Prostate gland (tissue), 2 donors: ENCODE data around the gene CSRNP3. TPM values are rescaled to one million over a fixed set of nuclear protein-coding genes. Genes with fewer than 3 reads are reported as not detected.

Source experiments
- DNase-seq: peaks from one replicate; pipeline ENCODE4 v3.0.0-alpha.2; 2019; ENCODE audit warnings: low spot score
- H3K27ac ChIP-seq, 2 donors: fragments of 200-600 bp; sonication (generic); 2 replicates each; pipeline ENCODE4 v1.5.1; 2017 to 2019
- H3K27me3 ChIP-seq: fragments of 200-600 bp; sonication (generic); replicated peaks from 2 replicates; pipeline ENCODE4 v1.5.1; 2019; ENCODE audit not compliant: insufficient read depth
- H3K36me3 ChIP-seq, 2 donors: fragments of 200-600 bp; sonication (generic); 1 replicate in 1 of 2; 2 replicates in 1 of 2; pipeline versions ENCODE4 v1.5.1 to v1.8.1; 2017 to 2019
- H3K4me1 ChIP-seq: fragments of 200-600 bp; sonication (generic); replicated peaks from 2 replicates; pipeline ENCODE4 v1.5.1; 2019
- H3K4me3 ChIP-seq, 2 donors: fragments of 200-600 bp; sonication (generic); 2 replicates each; pipeline ENCODE4 v1.5.1; 2017 to 2019
- H3K9me3 ChIP-seq: fragments of 200-600 bp; sonication (generic); 2 replicates; pipeline ENCODE4 v1.5.1; 2017
- POLR2A ChIP-seq: fragments of 450-650 bp; IDR thresholded peaks from one replicate; pipeline ENCODE4 v1.6.1; 2016; ENCODE audit warnings: antibody characterized with exemption, mild to moderate bottlenecking
- POLR2AphosphoS5 ChIP-seq: sonication (generic); formaldehyde crosslinking; IDR thresholded peaks from one replicate; pipeline ENCODE4 v1.6.1; 2017; ENCODE audit warnings: antibody characterized with exemption
- WGBS: methylation state at CpG from one replicate; pipeline ENCODE4 v1.1.5; 2018; 5-methylcytosine and 5-hydroxymethylcytosine counted together
- intact Hi-C: fragments of 100-400 bp; cut with DNase I; formaldehyde crosslinking; loops from one replicate; pipeline ENCODE4 v1.14.2; 2022
- total RNA-seq, 2 donors: library from RNA; depleted of rRNA; stranded (reverse); fragments of >200 nt; gene quantifications; one replicate each; pipeline ENCODE4 v1.1.0, GENCODE V29; 2016
- TF ChIP-seq, protein P1 (sequence below), 4 experiments: fragments of 200-600 bp in 2 of 4; fragments of 450-650 bp in 2 of 4; sonication (generic) in 2 of 4; IDR thresholded peaks; 1 replicate in 3 of 4; 2 replicates in 1 of 4; pipeline ENCODE4 v1.5.1; 2016 to 2019; ENCODE audit warnings: antibody characterized with exemption in 4 of 4, mild to moderate bottlenecking in 2 of 4, moderate library complexity in 2 of 4

The CSRNP3 gene
- total RNA-seq, 2 donors from 2014 or later = 3.3 to 4.0 TPM

DNA sequence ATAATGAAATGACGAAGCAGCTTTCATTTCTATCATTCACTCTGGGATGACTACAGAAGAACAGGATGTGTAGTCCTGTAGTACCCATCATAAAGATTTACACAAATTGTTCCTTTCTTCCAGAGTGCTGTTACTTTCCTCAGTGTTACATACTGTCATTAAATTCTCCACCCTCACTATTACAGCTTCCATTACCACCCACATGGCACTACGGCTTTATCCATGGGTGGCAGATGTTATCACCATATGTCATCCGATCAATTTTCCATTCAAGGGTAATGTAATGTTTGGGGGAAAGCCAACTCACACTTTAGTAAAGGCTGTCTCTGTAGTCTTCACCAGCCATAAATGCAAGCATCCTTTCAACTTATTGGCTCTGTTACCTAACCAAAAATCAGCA, 7.1 kb upstream of the CSRNP3 start:
- 48% methylated on average over 3 of the region's 3 CpGs for WGBS
- no peak overlapping the region for H3K27ac ChIP-seq
- no peaks in the 10 kb centered on the region for H3K36me3 ChIP-seq
- intact Hi-C loops = no loop called here
- TF ChIP-seq, protein P1, sequence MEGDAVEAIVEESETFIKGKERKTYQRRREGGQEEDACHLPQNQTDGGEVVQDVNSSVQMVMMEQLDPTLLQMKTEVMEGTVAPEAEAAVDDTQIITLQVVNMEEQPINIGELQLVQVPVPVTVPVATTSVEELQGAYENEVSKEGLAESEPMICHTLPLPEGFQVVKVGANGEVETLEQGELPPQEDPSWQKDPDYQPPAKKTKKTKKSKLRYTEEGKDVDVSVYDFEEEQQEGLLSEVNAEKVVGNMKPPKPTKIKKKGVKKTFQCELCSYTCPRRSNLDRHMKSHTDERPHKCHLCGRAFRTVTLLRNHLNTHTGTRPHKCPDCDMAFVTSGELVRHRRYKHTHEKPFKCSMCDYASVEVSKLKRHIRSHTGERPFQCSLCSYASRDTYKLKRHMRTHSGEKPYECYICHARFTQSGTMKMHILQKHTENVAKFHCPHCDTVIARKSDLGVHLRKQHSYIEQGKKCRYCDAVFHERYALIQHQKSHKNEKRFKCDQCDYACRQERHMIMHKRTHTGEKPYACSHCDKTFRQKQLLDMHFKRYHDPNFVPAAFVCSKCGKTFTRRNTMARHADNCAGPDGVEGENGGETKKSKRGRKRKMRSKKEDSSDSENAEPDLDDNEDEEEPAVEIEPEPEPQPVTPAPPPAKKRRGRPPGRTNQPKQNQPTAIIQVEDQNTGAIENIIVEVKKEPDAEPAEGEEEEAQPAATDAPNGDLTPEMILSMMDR (IDR thresholded peaks at IDR 0.05) = no peak
- TF ChIP-seq POLR2A (no peak), POLR2AphosphoS5 (no peak)
- H3K4me3 ChIP-seq = no peak overlapping the region
- no peak for DNase-seq
- H3K4me1 ChIP-seq = no peaks in the 10 kb centered on the region
- H3K9me3 ChIP-seq = no peaks in the 10 kb centered on the region
- H3K27me3 ChIP-seq = no peaks in the 10 kb centered on the region

- Histone ChIP-seq H3K4me3 (no peak overlapping the region), H3K4me1 (no peaks in the 10 kb centered on the region), H3K36me3 (no peaks in the 10 kb centered on the region), H3K9me3 (no peaks in the 10 kb centered on the region), H3K27ac (no peak overlapping the region), H3K27me3 (no peaks in the 10 kb centered on the region)
- no peak for TF ChIP-seq POLR2A
- no peak for DNase-seq
- intact Hi-C loops = no loop called here
- WGBS = 98% methylated on average over 2 of the region's 2 CpGs
These were observed 3.1 kb upstream of the CSRNP3 start for GRCh38 chr2:165466386-165466785.

DNA sequence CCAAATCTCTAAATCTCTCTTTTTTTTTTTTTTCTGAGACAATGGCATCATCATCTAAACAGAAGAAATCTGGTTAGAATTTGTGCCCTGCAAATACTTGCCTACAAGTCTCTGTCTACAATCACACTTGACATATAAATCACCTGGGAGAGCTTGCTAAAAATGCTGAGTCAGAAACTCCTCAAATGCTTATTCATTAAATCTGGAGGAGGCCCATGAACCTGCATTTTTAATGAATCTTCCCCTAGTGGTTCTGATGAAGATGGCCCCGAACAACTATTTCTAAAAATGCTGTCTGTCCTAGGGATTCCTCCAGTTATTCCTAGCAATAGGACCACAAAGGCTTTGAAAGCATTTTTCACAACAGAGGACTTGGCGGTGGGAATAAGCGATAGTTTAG, 1.6 kb upstream of the CSRNP3 start:
- H3K4me1 ChIP-seq = no peaks in the 10 kb centered on the region
- WGBS = 99% methylated on average over 3 of the region's 3 CpGs
- no peak overlapping the region for H3K4me3 ChIP-seq
- H3K9me3 ChIP-seq = no peaks in the 10 kb centered on the region
- H3K27ac ChIP-seq = no peak overlapping the region
- intact Hi-C loops = no loop called here
- TF ChIP-seq POLR2A (no peak), POLR2AphosphoS5 (no peak)
- TF ChIP-seq, protein P1 (IDR thresholded peaks at IDR 0.05) = no peak
- no peaks in the 10 kb centered on the region for H3K27me3 ChIP-seq
- DNase-seq = no peak
- H3K36me3 ChIP-seq = no peaks in the 10 kb centered on the region

DNA sequence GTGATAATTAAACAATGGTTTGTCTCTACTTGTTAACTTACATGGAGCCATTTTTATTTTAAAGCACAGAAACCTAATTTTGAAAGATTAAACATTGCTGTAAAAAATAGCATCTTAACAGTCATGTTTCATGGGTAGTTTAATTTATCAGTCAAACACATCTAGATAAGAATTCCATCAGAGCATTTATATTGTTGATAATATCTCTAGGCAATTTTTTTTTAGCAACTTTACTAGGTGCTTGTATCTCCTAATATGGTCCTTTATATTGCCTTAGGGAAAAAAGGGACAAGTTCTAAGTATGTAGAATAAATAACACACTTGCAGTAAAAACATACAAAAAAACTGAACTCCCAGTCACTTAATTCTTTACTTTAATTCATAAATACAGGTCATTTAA, 863 bp downstream of the CSRNP3 start:
- Histone ChIP-seq H3K27me3 (no peaks in the 10 kb centered on the region), H3K36me3 (no peaks in the 10 kb centered on the region), H3K4me1 (no peaks in the 10 kb centered on the region), H3K9me3 (no peaks in the 10 kb centered on the region), H3K27ac (no peak overlapping the region), H3K4me3 (peak overlapping the region in 1 of 2 donors; percentile 27)
- TF ChIP-seq POLR2AphosphoS5 = no peak
- TF ChIP-seq, protein P1 (IDR thresholded peaks at IDR 0.05) = no peak
- no peak for TF ChIP-seq POLR2A
- DNase-seq = no peak
- intact Hi-C loops = no loop called here

DNA sequence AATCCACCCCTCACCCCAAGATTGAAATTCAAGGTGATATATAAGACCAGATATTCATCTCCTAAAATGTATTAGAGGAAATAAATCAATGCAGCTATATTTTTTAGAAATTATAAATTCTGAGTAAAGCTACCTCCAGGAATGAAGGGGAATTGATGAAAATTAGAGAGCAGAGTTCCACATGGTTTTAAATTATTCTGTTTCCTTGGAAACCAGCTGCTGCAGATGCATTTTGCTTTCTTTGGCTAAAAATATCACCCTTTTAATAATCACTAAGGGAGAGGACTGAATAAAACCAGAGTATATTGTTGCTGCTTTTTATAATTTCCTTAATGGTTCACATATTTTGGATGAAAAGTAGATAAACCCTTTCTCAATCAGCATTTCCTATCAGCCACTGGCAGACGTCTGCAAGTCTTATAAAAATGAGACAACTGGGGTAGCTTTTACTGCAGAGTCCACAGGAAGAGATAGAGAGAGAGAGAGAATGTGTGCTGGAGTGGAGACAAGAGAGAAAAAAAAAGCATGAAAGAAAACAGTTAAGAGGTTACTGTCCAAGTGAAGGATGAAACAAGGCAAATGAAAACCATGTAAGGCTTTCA, 2.0 kb downstream of the CSRNP3 start:
- no peak for DNase-seq
- Histone ChIP-seq H3K27me3 (no peaks in the 10 kb centered on the region), H3K9me3 (no peaks in the 10 kb centered on the region), H3K4me1 (no peaks in the 10 kb centered on the region), H3K36me3 (no peaks in the 10 kb centered on the region), H3K4me3 (no peak overlapping the region), H3K27ac (no peak overlapping the region)
- intact Hi-C loops = no loop called here
- 2% methylated on average over 1 of the region's 1 CpG for WGBS
- TF ChIP-seq POLR2AphosphoS5 (no peak), POLR2A (no peak)
- TF ChIP-seq, protein P1 (IDR thresholded peaks at IDR 0.05) = no peak
